Spleen (tissue), 11 donors: ENCODE data around the gene TCF7L1. TPM values are rescaled to one million over a fixed set of nuclear protein-coding genes. Genes with fewer than 3 reads are reported as not detected.
"Not testable (repeated sequence)": the region's sequence is repeated elsewhere in the genome, so short reads cannot be mapped to it uniquely, and the experiment has no call there.

Source experiments
- DNase-seq: peaks from one replicate; pipeline ENCODE4 v3.0.0-alpha.2; 2020
- H3K27ac ChIP-seq, 8 donors: fragments of 200-600 bp; sonication (generic) in 7 of 8; 1 replicate in 4 of 8; 2 replicates in 4 of 8; pipeline versions ENCODE4 v1.5.0 to v1.8.0; 2016 to 2021; ENCODE audit warnings: inconsistent platforms in 4 of 8, mild to moderate bottlenecking in 4 of 8, moderate library complexity in 1 of 8
- H3K27me3 ChIP-seq, 7 donors: fragments of 200-600 bp; sonication (generic) in 6 of 7; replicated peaks in 1 of 7; 1 replicate in 4 of 7; 2 replicates in 3 of 7; pipeline versions ENCODE4 v1.5.0 to v1.8.0; 2016 to 2021; ENCODE audit warnings: inconsistent platforms in 3 of 7, mild to moderate bottlenecking in 1 of 7
- H3K36me3 ChIP-seq, 6 donors: fragments of 200-600 bp; sonication (generic) in 5 of 6; 1 replicate in 4 of 6; 2 replicates in 2 of 6; pipeline versions ENCODE4 v1.5.0 to v1.8.0; 2016 to 2021; ENCODE audit warnings: inconsistent platforms in 2 of 6
- H3K4me1 ChIP-seq, 6 donors: fragments of 200-600 bp; sonication (generic) in 5 of 6; 1 replicate in 3 of 6; 2 replicates in 3 of 6; pipeline versions ENCODE4 v1.5.0 to v1.8.0; 2016 to 2021; ENCODE audit warnings: inconsistent platforms in 3 of 6
- H3K4me3 ChIP-seq, 8 donors: fragments of 200-600 bp; sonication (generic) in 7 of 8; 1 replicate in 4 of 8; 2 replicates in 4 of 8; pipeline versions ENCODE4 v1.5.0 to v1.8.0; 2016 to 2021; ENCODE audit warnings: inconsistent platforms in 4 of 8, mild to moderate bottlenecking in 4 of 8, moderate library complexity in 2 of 8
- H3K9me3 ChIP-seq, 8 donors: fragments of 200-600 bp; sonication (generic) in 7 of 8; 1 replicate in 4 of 8; 2 replicates in 4 of 8; pipeline versions ENCODE4 v1.5.0 to v1.8.0; 2016 to 2021; ENCODE audit warnings: inconsistent platforms in 4 of 8
- CTCF ChIP-seq, 11 experiments: fragments of 200-600 bp in 7 of 11; fragments of 450-650 bp in 4 of 11; sonication (generic) in 4 of 11; IDR thresholded peaks in 8 of 11; conservative IDR thresholded peaks in 3 of 11; 1 replicate in 7 of 11; 2 replicates in 4 of 11; pipeline versions ENCODE4 v1.4.0 to v1.8.0; 2016 to 2021; ENCODE audit warnings: antibody characterized with exemption in 11 of 11, inconsistent platforms in 4 of 11, mild to moderate bottlenecking in 1 of 11
- POLR2A ChIP-seq, 3 donors: fragments of 450-650 bp; IDR thresholded peaks; one replicate each; pipeline ENCODE4 v1.5.1; 2017; ENCODE audit warnings: antibody characterized with exemption in 3 of 3, mild to moderate bottlenecking in 1 of 3
- POLR2AphosphoS5 ChIP-seq, 3 donors: sonication (generic); formaldehyde crosslinking; IDR thresholded peaks; one replicate each; pipeline ENCODE4 v1.5.1; 2017; ENCODE audit warnings: antibody characterized with exemption in 3 of 3
- WGBS, 5 donors: extraction: QIAGEN DNeasy Blood & Tissue Kit in 3 of 5; methylation state at CpG; one replicate each; pipeline versions ENCODE4 v1.1.5 to v1.1.7; 2013 to 2018; 5-methylcytosine and 5-hydroxymethylcytosine counted together
- intact Hi-C: fragments of 100-400 bp; cut with DNase I; formaldehyde crosslinking; loops from one replicate; pipeline ENCODE4 v1.15.0; 2023; ENCODE audit warnings: low total_unique reads
- polyA plus RNA-seq, 3 donors: library from polyadenylated mRNA; stranded (reverse); fragments of 200-250 nt; gene quantifications; one replicate each; pipeline ENCODE4 v1.2.1, GENCODE V29; 2013
- total RNA-seq, 7 donors: library from RNA; depleted of rRNA in 3 of 7; stranded (reverse); fragments of >200 nt in 3 of 7; fragmentation: NEBNext Ultra II Directional in 4 of 7; extraction: Animal tissue kit (Norgen Biotek cat#: 25700) in 4 of 7; gene quantifications; one replicate each; pipeline versions ENCODE4 v1.1.0 to v1.2.1, GENCODE V29; 2016 to 2021
- donor health status: healthy with polysubstance abuse.
- donor health status: DM: no; HTN: no; CAD: no; lungs with moderate emphysema.
- donor health status: DM: no; HTN: no; CAD: no.
- donor health status: Bipolar disorder and iron deficiency.
- donor health status: healthy.
- donor health status: DM: no; HTN: no; CAD: no.
- donor health status: DM: yes; HTN: yes; CAD: no.

TCF7L1 gene
- total and polyA plus RNA-seq, 10 donors: 2.0 to 15.8 (median 6.4) TPM

DNA sequence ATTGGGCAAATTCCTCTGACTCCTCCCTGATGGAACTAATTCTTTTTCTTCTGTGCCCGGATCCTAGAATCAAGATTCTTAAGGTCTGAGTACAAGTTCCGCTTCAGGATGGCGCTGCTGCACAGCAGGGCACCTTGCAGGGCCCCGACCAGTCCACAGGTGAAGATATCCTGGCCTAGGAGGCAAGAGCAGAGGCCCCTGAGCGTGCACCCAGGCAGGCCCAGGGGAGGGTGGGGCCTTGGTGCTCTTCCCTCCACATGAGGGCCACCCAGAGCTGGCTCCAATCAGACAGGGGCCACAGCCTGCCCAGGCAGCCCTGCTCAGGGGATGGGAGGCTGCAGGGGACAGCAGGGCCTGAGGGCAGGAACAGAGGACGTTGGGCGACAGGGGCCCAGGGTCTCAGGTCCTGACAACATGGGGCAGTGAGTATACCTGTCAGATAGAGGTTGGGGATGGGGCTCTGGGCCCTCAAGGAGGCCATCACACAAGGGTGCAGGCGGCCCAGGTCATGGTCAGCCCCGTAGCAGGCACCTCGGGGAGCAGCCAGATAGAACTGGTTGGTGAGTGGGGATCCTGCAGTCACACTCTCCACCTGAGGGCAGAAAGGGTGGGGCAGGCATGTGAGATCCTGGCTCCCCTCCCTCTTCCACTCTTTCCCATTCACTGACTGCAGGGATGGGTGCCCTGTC, 210.2 kb downstream of the TCF7L1 start:
- 93 to 97% (median 97%) methylated on average over 7 to 10 of the region's 10 CpGs for WGBS, 5 donors
- H3K9me3 ChIP-seq, DNase-seq, H3K27ac ChIP-seq, intact Hi-C loops, H3K4me3 ChIP-seq, H3K27me3 ChIP-seq, H3K4me1 ChIP-seq: not testable (repeated sequence)
- H3K36me3 ChIP-seq: peaks cover 0 to 70% (median 39%) of the 10 kb centered on the region in 6 donors
- peak in 2 of 3 donors; percentile 20 to 52 for TF ChIP-seq POLR2AphosphoS5 (IDR thresholded peaks at IDR 0.05)

- Histone ChIP-seq H3K4me3 (no peak overlapping the region), H3K36me3 (peaks cover 0 to 80% (median 45%) of the 10 kb centered on the region in 6 donors), H3K27me3 (no peaks in the 10 kb centered on the region), H3K27ac (no peak overlapping the region), H3K4me1 (no peaks in the 10 kb centered on the region), H3K9me3 (no peaks in the 10 kb centered on the region)
- no peak for DNase-seq
- 89 to 94% (median 92%) methylated on average over 14 of the region's 14 CpGs for WGBS, 5 donors
- intact Hi-C loops: no loop called here
- no peak for TF ChIP-seq POLR2AphosphoS5 (IDR thresholded peaks at IDR 0.05)
- TF ChIP-seq CTCF (IDR thresholded peaks at IDR 0.05 in 8 of 11, conservative IDR thresholded peaks at IDR 0.05 in 3 of 11): no peak
- no peak for TF ChIP-seq POLR2A (IDR thresholded peaks at IDR 0.05)
Measured at GRCh38 chr2:85344356-85344954, 211.3 kb downstream of the TCF7L1 start.

DNA sequence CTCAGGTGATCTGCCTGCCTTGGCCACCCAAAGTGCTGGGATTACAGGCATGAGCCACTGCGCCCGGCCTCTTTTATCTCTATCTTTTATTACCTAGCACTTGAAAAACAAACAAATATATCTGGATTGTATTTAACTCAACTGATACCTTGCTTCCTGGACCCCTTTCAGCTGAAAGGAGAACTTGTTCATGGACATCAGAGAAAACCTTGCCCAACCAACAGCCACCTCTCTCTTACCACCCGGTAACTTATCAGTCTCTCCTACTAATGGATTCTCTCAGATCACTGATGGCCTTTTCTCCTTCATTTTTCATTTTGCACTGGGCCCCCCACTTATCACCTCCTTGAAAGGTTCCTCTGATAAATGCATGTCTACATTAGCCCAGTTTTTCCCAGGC, 214.4 kb downstream of the TCF7L1 start:
- Histone ChIP-seq H3K9me3 (no peaks in the 10 kb centered on the region), H3K36me3 (peaks cover 2 to 91% (median 63%) of the 10 kb centered on the region in 6 donors), H3K27ac (no peak overlapping the region), H3K4me1 (peaks cover 0 to 14% (median 3%) of the 10 kb centered on the region in 6 donors), H3K4me3 (no peak overlapping the region), H3K27me3 (no peaks in the 10 kb centered on the region)
- no peak for DNase-seq
- intact Hi-C loops: no loop called here
- WGBS, 5 donors: 86 to 97% (median 88%) methylated on average over 3 of the region's 3 CpGs
- no peak for TF ChIP-seq CTCF (IDR thresholded peaks at IDR 0.05 in 8 of 11, conservative IDR thresholded peaks at IDR 0.05 in 3 of 11)
- TF ChIP-seq POLR2A (IDR thresholded peaks at IDR 0.05): no peak
- no peak for TF ChIP-seq POLR2AphosphoS5 (IDR thresholded peaks at IDR 0.05)

DNA sequence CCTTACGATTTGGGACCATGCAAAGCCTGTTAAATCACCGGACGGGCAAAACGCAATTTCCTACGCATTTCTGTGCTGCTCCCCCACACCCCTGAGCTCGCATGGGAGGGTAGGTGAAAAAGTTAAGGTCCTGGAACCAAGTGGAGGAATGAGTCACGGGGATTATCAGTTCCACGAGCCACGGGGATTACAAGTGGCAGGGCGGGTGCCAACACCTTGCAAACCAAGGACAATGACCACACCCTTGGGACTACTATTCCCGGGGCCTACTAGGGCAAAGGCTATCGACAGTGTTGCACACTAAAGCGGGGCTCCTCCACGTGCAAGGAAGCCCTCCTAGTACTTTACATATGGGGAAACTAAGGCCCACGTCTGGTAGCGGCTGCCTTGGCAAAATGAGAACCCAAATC, 220.7 kb downstream of the TCF7L1 start:
- peak overlapping the region; percentile 45 to 94 (median 88) for H3K27ac ChIP-seq
- peak overlapping the region; percentile 51 to 82 (median 64) for H3K4me3 ChIP-seq
- intact Hi-C loops: no loop called here
- TF ChIP-seq CTCF (IDR thresholded peaks at IDR 0.05 in 8 of 11, conservative IDR thresholded peaks at IDR 0.05 in 3 of 11) (no peak), POLR2AphosphoS5 (IDR thresholded peaks at IDR 0.05) (no peak), POLR2A (IDR thresholded peaks at IDR 0.05) (no peak)
- H3K4me1 ChIP-seq: peaks cover 11 to 71% (median 51%) of the 10 kb centered on the region in 6 donors
- peaks cover 5 to 63% (median 32%) of the 10 kb centered on the region in 6 donors for H3K36me3 ChIP-seq
- no peaks in the 10 kb centered on the region for H3K27me3 ChIP-seq
- 26 to 46% (median 33%) methylated on average over 13 to 16 of the region's 16 CpGs for WGBS, 5 donors
- no peaks in the 10 kb centered on the region for H3K9me3 ChIP-seq
- no peak for DNase-seq
